PC-3 (cell line): ENCODE measurements around the gene DIRAS3.

ENCODE experiments used
- EZH2 ChIP-seq: fragments of 300-600 bp; sonication (generic); IDR thresholded peaks from one replicate; pipeline ENCODE4 v1.6.1; 2017; ENCODE audit warnings: antibody characterized with exemption, mild to moderate bottlenecking, low read length; ENCODE audit not compliant: unreplicated experiment
- EZH2phosphoT487 ChIP-seq: fragments of 300-600 bp; sonication (generic); IDR thresholded peaks from 2 replicates; pipeline ENCODE4 v1.6.1; 2018; ENCODE audit warnings: mild to moderate bottlenecking, antibody characterized with exemption, low read length, borderline replicate concordance
- TF ChIP-seq, protein P1 (sequence below): fragments of 300-600 bp; sonication (generic); conservative IDR thresholded peaks from 2 replicates; pipeline ENCODE4 v1.5.1; 2017; ENCODE audit warnings: antibody characterized with exemption, low read depth, mild to moderate bottlenecking, low read length

DNA sequence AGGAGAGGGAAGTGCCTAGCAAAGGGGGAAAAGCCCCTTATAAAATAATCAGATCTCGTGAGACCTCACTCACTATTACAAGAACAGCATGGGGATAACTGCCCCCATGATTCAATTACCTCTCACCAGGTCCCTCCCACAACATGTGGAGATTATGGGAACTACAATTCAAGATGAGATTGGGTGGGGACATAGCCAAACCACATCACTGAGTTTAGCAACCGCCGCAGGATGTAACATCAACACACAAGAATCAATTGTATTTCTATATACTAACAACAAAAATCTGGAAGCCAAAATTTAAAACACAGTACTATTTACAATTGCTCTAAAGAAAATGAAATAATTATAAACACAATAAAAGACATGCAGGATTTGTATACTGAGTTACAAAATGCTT is 21.9 kb downstream of the DIRAS3 start:
- TF ChIP-seq, protein P1, sequence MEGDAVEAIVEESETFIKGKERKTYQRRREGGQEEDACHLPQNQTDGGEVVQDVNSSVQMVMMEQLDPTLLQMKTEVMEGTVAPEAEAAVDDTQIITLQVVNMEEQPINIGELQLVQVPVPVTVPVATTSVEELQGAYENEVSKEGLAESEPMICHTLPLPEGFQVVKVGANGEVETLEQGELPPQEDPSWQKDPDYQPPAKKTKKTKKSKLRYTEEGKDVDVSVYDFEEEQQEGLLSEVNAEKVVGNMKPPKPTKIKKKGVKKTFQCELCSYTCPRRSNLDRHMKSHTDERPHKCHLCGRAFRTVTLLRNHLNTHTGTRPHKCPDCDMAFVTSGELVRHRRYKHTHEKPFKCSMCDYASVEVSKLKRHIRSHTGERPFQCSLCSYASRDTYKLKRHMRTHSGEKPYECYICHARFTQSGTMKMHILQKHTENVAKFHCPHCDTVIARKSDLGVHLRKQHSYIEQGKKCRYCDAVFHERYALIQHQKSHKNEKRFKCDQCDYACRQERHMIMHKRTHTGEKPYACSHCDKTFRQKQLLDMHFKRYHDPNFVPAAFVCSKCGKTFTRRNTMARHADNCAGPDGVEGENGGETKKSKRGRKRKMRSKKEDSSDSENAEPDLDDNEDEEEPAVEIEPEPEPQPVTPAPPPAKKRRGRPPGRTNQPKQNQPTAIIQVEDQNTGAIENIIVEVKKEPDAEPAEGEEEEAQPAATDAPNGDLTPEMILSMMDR, result no peak
- no peak for TF ChIP-seq EZH2
- no peak for TF ChIP-seq EZH2phosphoT487
